Ascending aorta (tissue), 2 donors: ENCODE results near the gene STX10. TPM values are rescaled to one million over a fixed set of nuclear protein-coding genes. Genes with fewer than 3 reads are reported as not detected.
A peak's percentile ranks its signal among the peaks of the same experiment; 100 is the strongest.

Experiments
- DNase-seq, 2 donors: peaks; one replicate each; pipeline ENCODE4 v3.0.0-alpha.2; 2019; ENCODE audit warnings: low spot score in 2 of 2
- H3K27ac ChIP-seq, 2 donors: fragments of 200-600 bp; sonication (generic); one replicate each; pipeline ENCODE4 v1.5.1; 2016 to 2017; ENCODE audit warnings: mild to moderate bottlenecking in 1 of 2
- H3K27me3 ChIP-seq: fragments of 200-600 bp; sonication (generic); one replicate; pipeline ENCODE4 v1.5.1; 2017
- H3K36me3 ChIP-seq, 2 donors: fragments of 200-600 bp; sonication (generic); one replicate each; pipeline ENCODE4 v1.5.1; 2016
- H3K4me1 ChIP-seq, 2 donors: fragments of 200-600 bp; sonication (generic); one replicate each; pipeline ENCODE4 v1.5.1; 2016 to 2017; ENCODE audit warnings: mild to moderate bottlenecking in 1 of 2
- H3K4me3 ChIP-seq, 2 donors: fragments of 200-600 bp; sonication (generic); one replicate each; pipeline ENCODE4 v1.5.1; 2016 to 2017; ENCODE audit warnings: mild to moderate bottlenecking in 1 of 2
- H3K9me3 ChIP-seq, 2 donors: fragments of 200-600 bp; sonication (generic); one replicate each; pipeline ENCODE4 v1.5.1; 2016
- CTCF ChIP-seq, 3 experiments: fragments of 200-600 bp in 2 of 3; fragments of 450-650 bp in 1 of 3; sonication (generic) in 2 of 3; IDR thresholded peaks; one replicate each; pipeline ENCODE4 v1.5.1; 2016 to 2019; ENCODE audit warnings: antibody characterized with exemption in 3 of 3, mild to moderate bottlenecking in 1 of 3, moderate library complexity in 1 of 3
- intact Hi-C: fragments of 100-400 bp; cut with DNase I; formaldehyde crosslinking; loops from one replicate; pipeline ENCODE4 v1.15.1; 2023
- total RNA-seq: library from RNA; depleted of rRNA; stranded (reverse); fragments of >200 nt; gene quantifications from one replicate; pipeline ENCODE4 v1.1.0, GENCODE V29; 2016

STX10 gene
- total RNA-seq, 1 donor from 2014 or later, result 31.6 TPM

- H3K4me3 ChIP-seq, result no peak overlapping the region
- no peak for DNase-seq
- H3K36me3 ChIP-seq, result no peaks in the 10 kb centered on the region
- peaks cover 5 to 19% of the 10 kb centered on the region in 2 donors for H3K4me1 ChIP-seq
- H3K27ac ChIP-seq, result no peak overlapping the region
- H3K27me3 ChIP-seq, result no peaks in the 10 kb centered on the region
- TF ChIP-seq CTCF (IDR thresholded peaks at IDR 0.05), result no peak
- H3K9me3 ChIP-seq, result no peaks in the 10 kb centered on the region
- intact Hi-C loops, result no loop called here
Measured at GRCh38 chr19:13121551-13122274, 28.5 kb downstream of the STX10 start.

GRCh38 chr19:13120817-13121216, 29.4 kb downstream of the STX10 start:
- intact Hi-C loops, result no loop called here
- H3K36me3 ChIP-seq, result no peaks in the 10 kb centered on the region
- DNase-seq, result no peak
- no peak overlapping the region for H3K27ac ChIP-seq
- no peaks in the 10 kb centered on the region for H3K27me3 ChIP-seq
- H3K4me3 ChIP-seq, result no peak overlapping the region
- H3K9me3 ChIP-seq, result no peaks in the 10 kb centered on the region
- H3K4me1 ChIP-seq, result peaks cover 5 to 24% of the 10 kb centered on the region in 2 donors
- no peak for TF ChIP-seq CTCF (IDR thresholded peaks at IDR 0.05)

GRCh38 chr19:13120031-13120430, 30.1 kb downstream of the STX10 start:
- no peak for TF ChIP-seq CTCF (IDR thresholded peaks at IDR 0.05)
- peak overlapping the region in 1 of 2 donors; percentile 92 for H3K4me3 ChIP-seq
- H3K27ac ChIP-seq, result peak overlapping the region in 1 of 2 donors; percentile 4
- no peaks in the 10 kb centered on the region for H3K9me3 ChIP-seq
- intact Hi-C loops, result no loop called here
- DNase-seq, result no peak
- no peaks in the 10 kb centered on the region for H3K36me3 ChIP-seq
- H3K4me1 ChIP-seq, result peaks cover 5 to 29% of the 10 kb centered on the region in 2 donors
- no peaks in the 10 kb centered on the region for H3K27me3 ChIP-seq

- peak overlapping the region in 1 of 2 donors; percentile 4 for H3K27ac ChIP-seq
- no peak for DNase-seq
- H3K27me3 ChIP-seq, result no peaks in the 10 kb centered on the region
- no peak for TF ChIP-seq CTCF (IDR thresholded peaks at IDR 0.05)
- peak overlapping the region in 1 of 2 donors; percentile 92 for H3K4me3 ChIP-seq
- H3K4me1 ChIP-seq, result peaks cover 5 to 29% of the 10 kb centered on the region in 2 donors
- intact Hi-C loops, result loop anchor here (5.0 kb wide), 1 partner anchor 613 kb away; no protein-coding TSS in a partner anchor
- H3K36me3 ChIP-seq, result no peaks in the 10 kb centered on the region
- no peaks in the 10 kb centered on the region for H3K9me3 ChIP-seq
Measured at GRCh38 chr19:13119627-13120026, 30.5 kb downstream of the STX10 start.

GRCh38 chr19:13118424-13119193, 31.6 kb downstream of the STX10 start:
- H3K4me1 ChIP-seq, result peaks cover 5 to 29% of the 10 kb centered on the region in 2 donors
- DNase-seq, result no peak
- no peak overlapping the region for H3K27ac ChIP-seq
- no peaks in the 10 kb centered on the region for H3K27me3 ChIP-seq
- H3K9me3 ChIP-seq, result no peaks in the 10 kb centered on the region
- H3K36me3 ChIP-seq, result peaks cover 0 to 6% of the 10 kb centered on the region in 2 donors
- H3K4me3 ChIP-seq, result peak overlapping the region; percentile 92 to 100
- no peak for TF ChIP-seq CTCF (IDR thresholded peaks at IDR 0.05)
- intact Hi-C loops, result loop anchor here (5.0 kb wide), 1 partner anchor 614 kb away; no protein-coding TSS in a partner anchor
